22Rv1 (cell line): ENCODE results near the gene ZSWIM5.

ENCODE experiments used
- H3K27ac ChIP-seq: fragments of 450-650 bp; 2 replicates; pipeline ENCODE4 v1.5.1; 2017
- CTCF ChIP-seq: fragments of 450-650 bp; IDR thresholded peaks from 2 replicates; pipeline ENCODE4 v1.5.1; 2017; ENCODE audit warnings: mild to moderate bottlenecking
- ZFX ChIP-seq: fragments of 450-650 bp; IDR thresholded peaks from 2 replicates; pipeline ENCODE4 v1.6.1; 2017; ENCODE audit warnings: antibody characterized with exemption, borderline replicate concordance

The ZSWIM5 gene

GRCh38 chr1:45018599-45019230 lies 187.7 kb downstream of the ZSWIM5 start:
- no peak overlapping the region for H3K27ac ChIP-seq
- TF ChIP-seq CTCF: peak; percentile 83
- no peak for TF ChIP-seq ZFX

DNA sequence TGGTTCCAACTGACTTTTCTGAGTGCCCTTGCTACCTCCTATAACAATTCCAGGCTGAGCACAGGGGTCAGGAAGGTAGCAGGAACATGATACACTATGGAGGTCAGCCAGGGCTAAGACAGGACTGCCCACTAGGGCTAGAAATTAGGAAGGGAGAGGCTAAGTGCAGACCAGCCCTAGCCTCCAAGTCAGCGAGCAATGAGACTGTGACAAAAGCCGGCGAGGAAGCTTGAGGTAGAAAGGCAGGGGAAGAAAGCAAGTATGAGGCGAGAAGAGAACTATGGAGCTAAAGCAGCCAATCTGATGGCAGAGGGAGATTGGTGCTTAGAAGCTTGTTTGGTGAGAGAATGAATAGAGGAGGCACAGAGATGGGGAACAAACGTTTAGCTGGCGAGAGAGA lies 189.6 kb downstream of the ZSWIM5 start:
- H3K27ac ChIP-seq: no peak overlapping the region
- TF ChIP-seq CTCF (no peak), ZFX (no peak)

DNA sequence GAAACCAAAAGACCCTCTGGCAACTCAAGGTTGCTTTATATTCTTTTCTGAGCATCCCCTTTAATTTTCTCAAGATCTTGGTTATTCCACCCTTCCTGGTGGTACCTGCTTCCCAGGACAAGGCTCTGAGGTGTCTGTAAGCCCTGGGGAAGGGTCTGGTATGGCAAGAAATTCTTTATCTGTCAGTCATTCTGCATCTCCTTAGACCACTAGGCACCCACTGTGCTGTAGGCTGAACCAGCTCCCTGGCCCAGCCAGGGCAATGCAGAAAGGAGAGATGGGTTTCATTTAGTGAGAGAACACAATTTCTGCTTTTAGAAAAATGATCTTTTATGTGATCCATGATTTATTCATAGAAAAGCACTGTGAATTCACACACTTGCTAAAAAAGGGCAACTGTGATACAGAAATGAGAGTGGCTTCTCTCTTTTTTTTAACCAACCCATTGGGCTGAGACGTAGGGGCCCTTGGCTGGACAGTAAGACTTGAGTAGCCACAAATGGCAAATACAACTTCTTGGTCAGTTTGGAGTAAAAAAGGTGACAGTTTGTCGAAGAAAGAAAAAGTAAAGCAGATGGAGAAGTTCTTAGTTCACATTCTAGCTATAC lies 190.2 kb downstream of the ZSWIM5 start:
- TF ChIP-seq CTCF (no peak), ZFX (no peak)
- H3K27ac ChIP-seq: no peak overlapping the region

- no peak for TF ChIP-seq CTCF
- TF ChIP-seq ZFX: no peak
These were observed 190.7 kb downstream of the ZSWIM5 start for GRCh38 chr1:45015683-45016082.

DNA sequence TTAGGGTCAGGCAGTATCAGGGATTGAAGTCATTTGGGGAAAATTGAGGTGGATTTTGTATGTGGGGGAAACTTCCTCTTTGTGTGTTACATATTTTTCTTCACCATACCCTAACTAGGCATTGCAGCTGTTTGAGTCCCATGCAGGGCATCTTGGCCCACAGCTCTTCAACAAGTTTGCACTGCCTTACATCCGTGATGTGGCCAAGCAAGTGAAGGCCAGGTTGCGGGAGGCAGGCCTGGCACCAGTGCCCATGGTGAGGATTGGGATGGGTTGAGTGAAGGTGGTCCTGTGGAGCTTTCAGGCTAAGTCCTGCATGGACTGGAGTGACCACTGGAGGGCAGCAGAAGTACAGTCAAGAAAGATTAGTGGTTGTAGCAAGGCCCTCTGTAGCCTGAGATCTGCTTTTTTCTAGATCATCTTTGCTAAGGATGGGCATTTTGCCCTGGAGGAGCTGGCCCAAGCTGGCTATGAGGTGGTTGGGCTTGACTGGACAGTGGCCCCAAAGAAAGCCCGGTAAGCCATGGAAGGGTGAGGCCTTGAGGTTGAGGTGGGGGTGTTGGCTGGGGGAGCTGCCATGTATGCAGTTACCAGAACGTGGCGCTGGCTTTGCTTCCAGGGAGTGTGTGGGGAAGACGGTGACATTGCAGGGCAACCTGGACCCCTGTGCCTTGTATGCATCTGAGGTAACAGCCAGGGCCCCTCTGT lies 191.9 kb downstream of the ZSWIM5 start:
- H3K27ac ChIP-seq: no peak overlapping the region
- TF ChIP-seq ZFX (no peak), CTCF (peak; percentile 87)

More at GRCh38 chr1:45015683-45016082, 190.7 kb downstream of the ZSWIM5 start:
- H3K27ac ChIP-seq: no peak overlapping the region

- TF ChIP-seq CTCF: no peak
- no peak for TF ChIP-seq ZFX
- no peak overlapping the region for H3K27ac ChIP-seq
These were observed 192.7 kb downstream of the ZSWIM5 start for GRCh38 chr1:45013551-45014209.
